IPS-20b (cell line): ENCODE results near the gene RNF175.

Source experiments
- H3K27ac ChIP-seq: one replicate; pipeline ENCODE4 v1.5.1; 2013; ENCODE audit warnings: low read length
- H3K27me3 ChIP-seq: 2 replicates; pipeline ENCODE4 v1.6.1; 2013; ENCODE audit warnings: mild to moderate bottlenecking, low read length, inconsistent platforms; ENCODE audit not compliant: insufficient read depth
- H3K36me3 ChIP-seq: 2 replicates; pipeline ENCODE4 v1.6.1; 2013; ENCODE audit warnings: low read depth, mild to moderate bottlenecking, inconsistent platforms, low read length, moderate library complexity; ENCODE audit not compliant: insufficient read depth
- H3K4me1 ChIP-seq: 2 replicates; pipeline ENCODE4 v1.6.1; 2013; ENCODE audit warnings: mild to moderate bottlenecking, control low read depth, inconsistent platforms, low read length, moderate library complexity; ENCODE audit not compliant: insufficient read depth
- H3K4me3 ChIP-seq: 2 replicates; pipeline ENCODE4 v1.5.1; 2013; ENCODE audit warnings: mild to moderate bottlenecking, low read length, inconsistent platforms
- H3K9ac ChIP-seq: 2 replicates; pipeline ENCODE4 v1.6.1; 2013; ENCODE audit warnings: low read depth, mild to moderate bottlenecking, inconsistent platforms, low read length, moderate library complexity
- H3K9me3 ChIP-seq: 2 replicates; pipeline ENCODE4 v1.6.1; 2013; ENCODE audit warnings: mild to moderate bottlenecking, low read depth, low read length, inconsistent platforms; ENCODE audit not compliant: insufficient read depth

RNF175 gene

GRCh38 chr4:153764601-153765368 is 5.0 kb upstream of the RNF175 start:
- no peak overlapping the region for H3K4me3 ChIP-seq
- no peaks in the 10 kb centered on the region for H3K9me3 ChIP-seq
- no peak overlapping the region for H3K27ac ChIP-seq

DNA sequence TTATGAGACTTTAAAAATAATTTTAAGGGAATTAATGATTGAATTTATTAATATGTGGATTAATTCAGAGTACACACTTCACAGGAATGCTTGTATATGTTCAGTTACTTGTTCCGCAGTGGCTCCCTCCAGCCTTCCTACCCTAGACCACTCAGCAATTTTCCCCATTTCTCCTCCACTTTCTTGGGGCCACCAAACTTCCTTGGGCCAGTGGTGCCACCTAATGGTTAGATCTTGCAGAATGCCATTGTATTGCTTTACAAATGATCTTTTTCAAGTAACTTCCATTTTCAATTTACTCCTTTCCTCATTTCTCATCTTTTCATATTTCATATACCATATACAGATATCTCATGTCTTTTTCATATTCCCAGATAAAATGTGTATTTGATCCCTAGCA is 3.6 kb upstream of the RNF175 start:
- H3K9me3 ChIP-seq, result no peaks in the 10 kb centered on the region
- no peak overlapping the region for H3K9ac ChIP-seq
- H3K27me3 ChIP-seq, result peaks cover 19% of the 10 kb centered on the region
- H3K36me3 ChIP-seq, result no peaks in the 10 kb centered on the region
- H3K27ac ChIP-seq, result no peak overlapping the region
- peaks cover 14% of the 10 kb centered on the region for H3K4me1 ChIP-seq
- no peak overlapping the region for H3K4me3 ChIP-seq

More at GRCh38 chr4:153764601-153765368, 5.0 kb upstream of the RNF175 start:
- no peak overlapping the region for H3K9ac ChIP-seq
- H3K36me3 ChIP-seq, result no peaks in the 10 kb centered on the region
- peaks cover 9% of the 10 kb centered on the region; the same call in 1 of the 2 replicates for H3K4me1 ChIP-seq
- H3K27me3 ChIP-seq, result peaks cover 11% of the 10 kb centered on the region; the same call in 1 of the 2 replicates

- Histone ChIP-seq H3K27ac (no peak overlapping the region), H3K9ac (peak overlapping the region; percentile 70), H3K4me3 (peak overlapping the region; percentile 81), H3K4me1 (peaks cover 20% of the 10 kb centered on the region), H3K36me3 (no peaks in the 10 kb centered on the region), H3K9me3 (no peaks in the 10 kb centered on the region), H3K27me3 (peaks cover 19% of the 10 kb centered on the region)
These were observed 977 bp downstream of the RNF175 start for GRCh38 chr4:153758688-153759406.

DNA sequence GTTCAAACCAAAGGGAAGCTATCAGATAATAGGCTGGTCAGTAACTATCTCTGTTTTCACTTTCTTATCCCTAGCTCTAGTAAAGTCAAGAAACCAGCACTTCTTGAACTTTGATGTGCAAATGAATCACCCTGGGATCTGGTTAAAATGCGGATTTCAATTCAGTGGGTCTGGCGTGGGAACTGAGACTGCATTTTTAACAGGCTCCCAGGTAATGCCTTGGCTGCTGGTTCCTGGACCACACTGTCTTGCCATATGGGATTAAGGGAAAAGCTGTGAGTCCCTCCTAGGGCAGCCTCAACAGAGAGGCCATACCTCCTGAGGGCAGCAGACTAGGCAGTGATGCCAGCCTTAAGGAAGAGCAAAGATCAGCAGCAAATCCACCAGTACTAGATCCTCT is 1.7 kb downstream of the RNF175 start:
- Histone ChIP-seq H3K27ac (no peak overlapping the region), H3K4me1 (peaks cover 17% of the 10 kb centered on the region), H3K9ac (no peak overlapping the region), H3K27me3 (peaks cover 19% of the 10 kb centered on the region), H3K4me3 (peak overlapping the region; percentile 81; the same call in 1 of the 2 replicates), H3K9me3 (no peaks in the 10 kb centered on the region), H3K36me3 (no peaks in the 10 kb centered on the region)

DNA sequence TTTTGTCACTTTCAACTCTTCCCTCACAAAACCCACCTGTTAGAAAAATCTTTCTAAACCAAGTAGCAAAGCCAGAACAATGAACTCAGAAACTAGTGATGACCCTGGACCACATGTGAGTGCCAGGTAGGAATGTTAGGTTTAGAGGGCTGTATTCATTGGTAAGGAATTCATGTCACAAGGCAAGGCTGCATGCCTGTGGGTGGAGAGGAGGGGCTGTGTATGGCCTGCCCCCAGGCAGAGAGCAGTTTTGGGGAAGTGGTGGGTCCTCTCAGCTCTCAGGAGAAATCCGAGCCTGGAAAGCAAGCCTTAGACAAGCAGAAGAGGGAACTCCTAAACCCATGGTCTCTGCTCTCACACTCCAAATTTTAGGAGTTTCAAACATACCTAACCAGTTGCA is 2.4 kb downstream of the RNF175 start:
- no peak overlapping the region for H3K27ac ChIP-seq
- H3K36me3 ChIP-seq, result no peaks in the 10 kb centered on the region
- H3K9ac ChIP-seq, result no peak overlapping the region
- H3K27me3 ChIP-seq, result peaks cover 19% of the 10 kb centered on the region
- H3K4me1 ChIP-seq, result peaks cover 17% of the 10 kb centered on the region
- H3K9me3 ChIP-seq, result no peaks in the 10 kb centered on the region
- 0 out of 2 replicates have a peak overlapping the region, but pooled peaks have one; percentile 6 for H3K4me3 ChIP-seq

DNA sequence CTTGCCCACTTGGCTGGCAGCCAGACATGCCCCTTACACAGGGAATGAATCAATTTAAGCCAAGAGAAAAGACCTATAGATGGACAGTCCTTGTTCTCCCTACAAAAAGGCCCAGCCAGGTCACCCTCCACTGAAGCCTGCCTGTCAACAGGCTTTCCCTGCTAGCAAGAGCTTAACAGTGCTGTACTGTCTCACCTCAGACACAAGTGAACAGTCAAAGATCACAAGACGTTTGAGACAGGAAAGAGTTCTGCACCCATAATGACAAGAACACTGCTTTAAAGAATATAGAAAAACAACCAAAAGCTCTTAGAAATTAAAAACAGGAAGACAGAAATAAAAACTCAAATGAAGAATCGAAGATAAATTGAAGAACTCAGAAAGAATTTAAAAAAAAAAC is 4.6 kb downstream of the RNF175 start:
- Histone ChIP-seq H3K36me3 (no peaks in the 10 kb centered on the region), H3K9ac (no peak overlapping the region), H3K27me3 (peaks cover 7% of the 10 kb centered on the region), H3K9me3 (no peaks in the 10 kb centered on the region), H3K4me3 (no peak overlapping the region), H3K4me1 (peaks cover 17% of the 10 kb centered on the region), H3K27ac (no peak overlapping the region)

DNA sequence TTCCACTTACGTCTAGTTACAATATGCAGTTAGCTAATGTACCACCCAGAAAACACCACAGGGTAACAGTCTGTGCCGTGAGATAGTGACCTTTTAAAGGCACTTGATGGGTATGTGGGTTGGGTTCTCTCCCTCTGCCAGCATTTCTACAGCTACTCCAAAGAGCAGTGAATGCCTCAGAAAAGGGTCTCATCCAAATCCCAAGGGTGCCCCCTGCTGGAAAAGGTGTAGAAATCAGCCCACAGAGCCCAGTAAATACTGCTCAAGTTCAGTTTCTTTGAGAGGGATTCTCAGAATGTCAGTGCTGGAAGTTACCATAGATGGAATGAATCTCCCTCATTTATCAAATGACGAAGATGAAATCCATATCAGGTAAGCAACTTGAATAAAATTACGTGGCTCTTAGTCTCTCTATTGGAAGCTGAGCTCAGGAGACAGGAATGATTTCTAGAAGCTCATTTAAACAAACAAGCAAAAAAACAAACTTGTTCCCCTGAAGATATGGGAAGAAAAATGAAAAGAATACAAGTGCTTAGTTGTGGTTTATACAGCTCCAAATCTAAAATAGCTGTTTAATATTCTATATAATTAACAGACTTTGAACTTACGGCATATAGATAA is 9.5 kb downstream of the RNF175 start:
- H3K27ac ChIP-seq, result no peak overlapping the region
- H3K4me1 ChIP-seq, result no peaks in the 10 kb centered on the region
- H3K27me3 ChIP-seq, result no peaks in the 10 kb centered on the region
- H3K9me3 ChIP-seq, result no peaks in the 10 kb centered on the region
- H3K4me3 ChIP-seq, result no peak overlapping the region
- H3K9ac ChIP-seq, result no peak overlapping the region
- H3K36me3 ChIP-seq, result peaks cover 7% of the 10 kb centered on the region; the same call in 1 of the 2 replicates

DNA sequence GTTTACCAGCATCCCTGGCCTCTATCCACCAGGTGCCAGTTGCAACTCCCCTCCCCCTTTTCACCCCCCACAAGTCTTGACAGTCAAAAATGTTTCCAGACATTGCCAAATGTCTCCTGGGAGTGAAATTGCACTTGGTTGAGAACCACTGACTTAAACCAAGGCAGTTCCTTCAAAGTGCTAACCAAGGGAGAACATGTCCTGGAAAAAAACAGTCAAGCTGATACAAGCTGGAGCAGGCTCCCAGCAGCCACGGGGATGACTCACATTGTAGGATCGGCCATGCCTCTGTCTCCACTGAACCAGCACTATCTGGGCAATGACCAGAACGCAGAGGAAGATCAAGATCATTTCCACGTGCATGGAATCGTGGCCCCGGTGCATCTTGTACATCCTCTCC is 11.4 kb downstream of the RNF175 start:
- no peaks in the 10 kb centered on the region for H3K9me3 ChIP-seq
- no peaks in the 10 kb centered on the region for H3K27me3 ChIP-seq
- no peak overlapping the region for H3K4me3 ChIP-seq
- peaks cover 12% of the 10 kb centered on the region; the same call in 1 of the 2 replicates for H3K36me3 ChIP-seq
- no peak overlapping the region for H3K27ac ChIP-seq
- no peaks in the 10 kb centered on the region for H3K4me1 ChIP-seq
- H3K9ac ChIP-seq, result no peak overlapping the region

GRCh38 chr4:153747406-153747955 is 12.3 kb downstream of the RNF175 start:
- Histone ChIP-seq H3K36me3 (peaks cover 12% of the 10 kb centered on the region; the same call in 1 of the 2 replicates), H3K27ac (no peak overlapping the region), H3K9me3 (no peaks in the 10 kb centered on the region), H3K4me1 (no peaks in the 10 kb centered on the region), H3K27me3 (no peaks in the 10 kb centered on the region), H3K4me3 (no peak overlapping the region), H3K9ac (no peak overlapping the region)

DNA sequence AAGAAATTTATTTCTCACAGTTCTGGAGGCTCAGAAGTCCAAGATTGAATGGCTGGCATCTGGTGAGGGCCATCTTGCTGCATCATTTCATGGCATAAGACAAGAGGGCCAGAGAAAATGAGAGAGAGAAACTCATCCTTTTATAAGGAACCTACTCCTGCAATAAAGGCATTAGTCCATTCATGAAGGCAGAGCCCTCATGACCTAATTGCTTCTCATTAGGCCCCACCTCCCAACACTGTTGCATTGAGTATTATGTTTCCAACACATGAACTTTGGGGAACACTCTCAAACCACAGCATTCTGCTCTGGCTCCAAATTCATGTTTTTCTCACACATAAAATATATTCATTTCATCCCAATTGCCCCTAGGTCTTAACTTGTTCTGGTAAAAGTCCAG is 14.2 kb downstream of the RNF175 start:
- Histone ChIP-seq H3K9me3 (peaks cover 6% of the 10 kb centered on the region; the same call in 1 of the 2 replicates), H3K27me3 (no peaks in the 10 kb centered on the region), H3K9ac (no peak overlapping the region), H3K4me1 (no peaks in the 10 kb centered on the region), H3K4me3 (no peak overlapping the region), H3K27ac (no peak overlapping the region), H3K36me3 (peaks cover 12% of the 10 kb centered on the region; the same call in 1 of the 2 replicates)

DNA sequence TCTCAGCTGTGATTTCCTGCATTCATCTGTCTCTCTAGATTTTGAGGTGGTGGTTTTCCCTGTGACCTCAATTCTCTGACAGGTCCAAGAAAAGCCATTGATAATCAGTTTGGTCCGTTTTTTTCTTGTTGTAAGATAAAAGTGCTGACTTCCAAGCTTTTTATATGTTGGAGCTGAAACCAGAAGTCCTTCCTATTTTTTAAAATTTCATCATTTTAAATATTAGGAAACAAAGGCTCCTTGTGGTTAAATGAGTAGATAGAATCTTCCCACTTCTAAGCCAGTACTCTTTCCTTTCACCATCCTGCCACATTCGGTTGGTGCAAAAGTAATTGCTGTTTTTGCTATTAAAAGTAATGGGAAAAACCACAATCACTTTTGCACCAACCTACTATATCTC is 18.3 kb downstream of the RNF175 start:
- peaks cover 12% of the 10 kb centered on the region; the same call in 1 of the 2 replicates for H3K36me3 ChIP-seq
- no peak overlapping the region for H3K4me3 ChIP-seq
- no peaks in the 10 kb centered on the region for H3K4me1 ChIP-seq
- no peak overlapping the region for H3K9ac ChIP-seq
- peaks cover 7% of the 10 kb centered on the region; the same call in 1 of the 2 replicates for H3K9me3 ChIP-seq
- H3K27me3 ChIP-seq, result no peaks in the 10 kb centered on the region
- H3K27ac ChIP-seq, result no peak overlapping the region
